ENCODE data around the gene IGSF9B.

GRCh38 chr11:133903056-133903455 lies 53.7 kb downstream of the IGSF9B start:
- no peak for TF ChIP-seq ZBTB33 (IDR thresholded peaks at IDR 0.05)
- no peak for TF ChIP-seq CTCF (IDR thresholded peaks at IDR 0.05; ENCODE audit: low read depth, low read length, missing input control)
- no peak for TF ChIP-seq ATF3 (IDR thresholded peaks at IDR 0.05)
- no peak for TF ChIP-seq JUND (IDR thresholded peaks at IDR 0.05)
- TF ChIP-seq RXRA (IDR thresholded peaks at IDR 0.05), result no peak
- no peak for TF ChIP-seq SP1 (IDR thresholded peaks at IDR 0.05)
- no peak for TF ChIP-seq HNF4A (conservative IDR thresholded peaks at IDR 0.05)
- no peak for TF ChIP-seq TAF1 (conservative IDR thresholded peaks at IDR 0.05)
- no peak for TF ChIP-seq EGR1 (IDR thresholded peaks at IDR 0.05; ENCODE audit: low read depth in 2 of 2)

Data from liver (tissue), 3 donors.